GM21381 (cell line): ENCODE data around the gene DGKZ.

Source experiments
- ATAC-seq: cut with Tn5 transposase; IDR thresholded peaks from one replicate; pipeline ENCODE4 v1.9.1; 2021; ENCODE audit warnings: mild to moderate bottlenecking, moderate library complexity; ENCODE audit not compliant: unreplicated experiment

DGKZ gene

DNA sequence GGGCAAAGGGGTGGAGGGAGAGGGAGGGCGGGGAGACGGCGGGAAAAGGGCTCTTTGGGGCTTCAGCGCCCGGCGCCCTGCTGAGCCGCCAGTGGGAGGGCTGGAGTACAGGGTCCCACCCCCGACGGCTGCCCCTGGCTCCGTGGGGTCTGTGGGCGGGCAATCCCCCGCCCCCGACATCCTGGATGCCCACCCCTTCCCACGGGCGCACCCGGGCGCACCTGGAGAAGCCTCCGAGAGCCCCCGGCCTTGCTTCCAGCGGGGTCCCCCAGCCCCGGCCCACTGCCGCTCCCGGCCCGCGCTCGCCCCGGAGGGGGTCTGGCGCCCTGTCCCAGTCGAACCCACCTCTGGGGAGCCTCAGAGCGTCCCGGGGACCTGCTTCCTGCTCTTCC is 43.9 kb downstream of the DGKZ start:
- no peak for ATAC-seq

DNA sequence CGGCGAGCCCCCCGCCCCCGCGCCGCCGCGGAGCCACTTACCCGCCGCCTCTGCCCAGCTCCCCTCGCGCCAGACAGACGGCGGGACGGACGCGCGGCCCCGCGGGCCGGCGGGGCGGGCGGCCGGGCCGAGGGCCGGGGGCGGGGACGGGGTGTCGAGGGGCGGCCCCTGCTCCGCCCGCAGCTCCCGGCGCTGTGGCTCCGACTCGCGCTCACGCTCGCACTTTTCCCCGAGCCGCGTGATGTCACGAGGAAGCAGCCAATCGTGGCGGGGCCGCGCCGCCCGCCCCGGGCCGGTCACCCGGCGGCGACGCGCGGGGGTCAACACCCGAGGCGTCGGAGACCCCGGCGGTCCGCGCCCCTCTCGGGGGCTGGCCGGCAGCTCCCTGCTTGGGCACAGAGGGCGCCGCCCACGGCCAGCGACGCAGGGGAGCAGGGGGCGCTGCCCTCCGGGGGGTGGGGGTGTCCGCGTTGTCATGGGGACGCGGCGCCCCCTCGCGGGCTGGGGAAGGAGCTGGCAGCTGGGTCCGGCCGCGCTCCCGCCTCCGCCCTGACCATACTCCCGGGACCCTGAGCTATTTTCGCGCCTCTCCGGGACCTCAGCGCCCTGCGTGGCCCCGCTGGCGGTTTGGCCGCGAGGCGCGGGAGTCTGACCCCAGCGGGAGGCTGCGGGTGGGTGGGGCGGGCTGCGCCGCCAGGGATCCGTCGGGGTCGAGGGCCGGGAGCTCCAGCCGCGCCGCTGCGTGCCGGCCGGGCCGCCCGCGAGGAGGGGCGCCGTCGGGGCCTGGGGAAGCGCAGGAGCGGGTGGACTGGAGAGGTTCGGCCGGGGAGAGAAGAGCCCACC is 44.5 kb downstream of the DGKZ start, which contains the start of gene CHRM4:
CHRM4 (minus strand) TSS at position 199 of the 843 bp plus-strand sequence. CDS start 5,219 bp downstream, outside the sequence.
- no peak for ATAC-seq

DNA sequence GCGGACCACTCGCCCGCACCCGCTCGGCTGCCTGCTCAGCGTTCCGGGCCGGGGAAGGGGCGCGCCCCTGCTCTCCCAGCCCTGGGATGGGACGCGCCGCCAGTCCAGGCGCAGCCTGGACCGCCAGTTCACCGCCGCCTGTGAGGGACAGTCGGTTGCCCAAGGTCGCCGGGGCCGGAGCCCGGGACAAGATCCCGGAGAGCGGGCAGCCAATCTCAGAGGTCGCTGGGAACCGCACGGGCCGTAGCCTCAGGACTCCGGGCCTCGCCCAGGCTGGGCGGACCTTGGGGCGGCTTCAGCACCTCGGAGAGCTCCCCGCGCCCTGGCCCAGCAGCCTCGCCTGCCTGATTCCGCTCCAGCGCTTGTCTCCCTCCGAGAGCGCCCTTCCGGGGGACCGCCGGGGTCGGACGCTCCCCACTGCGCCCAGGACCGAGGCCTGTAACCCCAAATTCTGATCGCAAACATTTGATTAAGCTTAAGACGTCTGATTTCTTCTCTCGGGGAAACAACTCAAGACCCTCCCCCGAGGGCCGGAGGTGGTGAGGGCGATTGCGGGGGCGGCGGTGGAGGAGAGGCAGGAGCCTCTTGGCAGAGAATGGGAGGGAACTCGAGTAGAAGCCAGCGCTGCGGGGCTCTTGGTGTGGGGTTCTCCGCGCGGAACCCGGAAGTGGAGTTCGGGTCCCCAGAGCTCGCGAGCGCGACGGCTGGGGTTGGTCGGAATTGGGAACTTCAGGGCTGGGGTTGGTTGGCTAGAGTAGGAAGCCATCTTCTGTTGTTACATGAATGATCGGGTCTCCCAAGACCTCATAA is 45.4 kb downstream of the DGKZ start:
- peak; percentile 64 for ATAC-seq

DNA sequence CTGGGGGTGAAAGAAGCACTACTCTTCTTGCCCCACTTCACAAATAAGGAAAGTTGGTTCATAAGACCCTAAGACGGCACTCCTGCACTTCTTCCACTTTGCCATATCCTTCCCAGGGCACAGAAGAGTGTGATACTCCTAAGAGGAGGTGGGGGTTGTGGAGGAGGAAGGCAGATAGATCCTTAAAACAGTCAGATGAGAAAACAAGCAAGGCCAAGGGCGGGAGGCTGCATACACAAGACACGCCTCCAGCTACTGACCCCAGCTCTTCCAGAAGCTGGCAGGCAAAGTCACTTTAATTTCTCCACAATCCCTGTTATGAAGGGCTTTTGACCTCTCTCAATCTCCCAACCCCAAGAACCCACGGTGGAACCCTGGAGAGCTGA is 46.0 kb downstream of the DGKZ start:
- no peak for ATAC-seq

DNA sequence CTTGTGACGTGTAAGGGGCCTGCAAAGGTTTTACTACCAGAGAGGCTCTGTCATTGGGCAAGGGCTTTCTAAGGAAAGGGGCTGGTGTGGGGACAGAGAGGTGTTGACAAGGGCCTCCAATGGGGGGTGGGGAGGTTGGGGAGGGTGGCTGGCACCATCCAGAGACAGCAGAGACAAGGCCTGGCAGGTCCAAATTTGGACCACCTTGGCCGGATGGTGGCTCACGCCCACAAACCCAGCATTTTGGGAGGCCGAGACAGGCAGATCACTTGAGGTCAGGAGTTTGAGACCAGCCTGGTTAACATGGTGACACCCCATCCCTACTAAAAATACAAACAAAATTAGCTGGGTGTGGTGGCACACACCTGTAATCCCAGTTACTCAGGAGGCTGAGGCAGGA is 46.5 kb downstream of the DGKZ start:
- ATAC-seq = no peak

DNA sequence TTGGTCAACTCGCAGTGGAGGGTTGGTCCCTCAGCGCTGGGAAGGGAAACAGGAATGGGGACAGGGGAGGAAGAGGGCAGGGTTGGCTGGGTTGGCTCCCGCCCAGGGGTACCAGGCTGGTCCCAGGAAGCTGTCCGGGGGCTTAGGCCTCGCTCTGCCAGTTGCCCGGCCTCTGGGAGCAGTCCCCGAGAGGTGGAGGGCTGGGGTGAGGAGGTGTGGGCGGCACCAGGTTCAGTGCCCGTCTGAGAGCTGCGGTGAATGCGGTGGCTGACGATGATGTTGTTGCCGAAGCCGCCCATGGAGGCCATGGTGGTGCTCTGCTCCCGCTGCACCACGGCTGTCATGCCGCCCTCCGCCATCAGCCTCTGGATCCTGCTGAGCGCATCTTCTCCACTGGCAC is 50.3 kb downstream of the DGKZ start:
- no peak for ATAC-seq

DNA sequence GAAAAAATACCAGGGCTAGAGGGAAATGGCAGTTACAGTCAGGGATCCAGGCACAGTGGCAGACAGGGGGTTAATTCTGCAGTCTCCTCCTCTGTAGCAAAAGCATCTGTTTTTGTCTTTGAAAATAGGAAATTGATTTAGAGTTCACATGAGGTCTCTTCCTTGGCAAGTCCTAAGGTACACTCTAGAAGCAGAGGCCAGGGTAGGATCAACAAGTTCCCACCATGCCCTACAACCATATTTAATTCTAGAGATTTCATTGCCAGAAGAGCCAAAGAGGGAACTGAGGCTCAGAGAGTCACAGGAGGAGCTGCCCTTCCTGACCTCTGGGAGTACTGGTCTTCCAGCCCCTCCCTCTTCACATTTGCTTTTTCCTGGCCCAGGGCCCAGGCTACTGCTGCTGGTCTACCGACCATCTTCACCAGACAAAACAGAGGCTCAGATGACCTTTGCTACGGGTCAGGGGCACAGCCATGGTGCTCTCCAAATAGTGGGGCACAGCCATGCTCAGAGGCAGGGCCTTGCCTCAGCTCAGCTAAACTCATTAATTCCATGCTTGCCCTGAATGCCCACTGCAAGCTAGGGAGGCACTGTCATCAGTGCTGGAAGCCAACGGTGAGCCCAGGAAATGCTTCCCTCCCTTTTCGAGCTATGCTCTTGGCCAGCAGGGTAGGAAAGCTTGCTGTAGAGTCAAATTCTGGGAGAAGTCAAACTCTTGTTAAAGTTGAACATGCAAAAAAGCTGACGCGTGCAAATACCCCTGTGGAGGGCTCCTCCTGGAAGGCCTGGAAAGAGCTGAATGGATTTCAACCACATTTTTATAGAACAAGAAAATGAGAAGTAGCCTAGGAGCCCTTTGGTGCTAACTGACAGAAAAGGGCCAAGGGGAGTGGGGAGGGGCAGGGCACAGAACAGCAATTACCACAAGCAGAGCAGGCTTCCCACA is 56.0 kb downstream of the DGKZ start:
- ATAC-seq = no peak

DNA sequence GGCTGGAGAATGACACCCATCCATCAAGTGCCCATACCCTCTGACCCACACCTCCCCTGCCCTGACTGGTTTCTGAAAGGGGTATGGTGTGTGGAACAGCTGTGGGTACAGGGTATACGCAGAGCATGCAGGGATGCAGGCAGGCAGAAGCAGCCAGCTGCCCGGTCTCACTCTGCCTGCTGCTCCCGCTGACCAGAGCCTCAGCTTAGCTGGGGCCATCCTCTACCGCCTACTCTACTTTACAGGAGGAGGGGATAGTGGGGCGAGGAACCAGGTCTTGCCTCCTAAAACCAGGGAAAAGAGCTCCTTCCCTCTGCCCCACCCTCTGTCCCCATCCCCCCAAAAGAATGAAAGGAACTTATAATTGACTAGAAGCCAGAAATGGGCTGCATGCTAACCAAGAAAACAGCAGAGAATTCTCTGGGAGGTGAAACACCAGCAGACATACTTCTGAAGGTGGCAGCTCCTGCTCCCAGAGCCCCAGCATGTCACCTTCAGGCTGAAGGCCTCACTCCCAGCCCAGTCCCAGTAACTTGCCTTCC is 57.3 kb downstream of the DGKZ start:
- ATAC-seq = no peak

DNA sequence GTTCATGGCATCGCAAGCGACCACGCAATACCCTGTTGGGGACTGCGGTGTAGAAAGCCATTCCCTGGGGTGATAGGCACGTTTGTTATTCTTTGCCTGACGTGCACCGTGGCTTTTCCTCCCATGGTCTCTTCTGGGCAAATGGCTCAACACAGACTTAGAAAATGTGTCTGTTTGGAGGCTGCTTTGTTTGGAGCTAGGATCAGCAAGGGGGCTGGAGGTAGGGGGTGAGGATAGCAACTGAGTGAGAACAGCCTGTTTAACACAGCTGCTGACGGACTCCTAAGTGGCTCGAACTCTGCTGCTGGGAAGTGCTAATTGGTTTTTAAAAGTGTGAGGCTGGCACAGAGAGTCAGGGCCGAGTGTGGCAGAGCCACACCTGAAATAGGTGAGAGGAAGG is 60.4 kb downstream of the DGKZ start:
- no peak for ATAC-seq

DNA sequence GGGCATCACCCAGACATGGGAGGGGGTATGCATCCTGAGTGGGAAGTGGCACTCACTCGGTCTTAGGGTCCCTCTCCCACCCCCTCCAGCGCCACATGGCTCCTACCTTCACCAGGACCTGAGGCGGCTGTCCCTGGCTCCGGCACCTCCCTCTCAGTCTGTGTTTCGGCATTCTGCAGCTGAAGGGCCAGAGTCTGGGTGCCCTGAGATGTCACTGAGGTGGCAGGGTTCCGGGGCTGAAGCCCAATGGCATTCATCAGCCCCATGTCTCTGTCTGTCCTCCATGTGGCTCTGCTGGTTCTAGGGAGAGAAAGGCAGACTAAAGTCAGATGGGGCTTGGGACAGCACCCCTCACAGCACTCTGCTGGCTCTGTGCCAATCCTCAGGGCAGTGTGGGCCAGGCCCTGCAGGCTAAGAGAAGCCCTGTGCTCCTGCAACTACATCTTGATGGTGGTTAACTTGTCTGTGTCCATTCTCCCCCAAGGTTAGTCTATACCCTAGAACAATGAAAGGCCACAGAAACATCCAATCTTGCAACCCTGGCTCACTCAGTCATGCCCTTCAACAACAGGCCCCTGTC is 61.2 kb downstream of the DGKZ start:
- ATAC-seq = no peak

DNA sequence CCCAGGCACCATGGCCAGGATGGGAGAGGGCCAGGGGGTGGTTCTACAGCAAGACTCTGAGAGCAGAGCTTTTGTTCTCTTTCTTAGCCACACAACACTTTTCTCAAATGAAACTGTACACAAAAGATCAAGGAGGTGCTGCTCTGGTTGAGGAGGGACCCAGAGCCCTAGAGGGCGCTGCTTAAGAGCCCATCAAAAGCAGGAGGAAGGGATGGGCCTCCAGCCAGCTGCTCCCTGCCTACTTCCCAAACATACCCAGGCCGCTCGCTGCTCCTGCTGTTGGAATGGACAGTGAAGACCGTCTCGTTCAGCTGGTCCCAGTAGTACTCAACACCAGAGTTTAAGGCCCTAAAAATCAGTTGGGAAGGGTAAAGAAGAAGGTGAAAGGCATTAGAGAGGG is 62.8 kb downstream of the DGKZ start:
- ATAC-seq = no peak

DNA sequence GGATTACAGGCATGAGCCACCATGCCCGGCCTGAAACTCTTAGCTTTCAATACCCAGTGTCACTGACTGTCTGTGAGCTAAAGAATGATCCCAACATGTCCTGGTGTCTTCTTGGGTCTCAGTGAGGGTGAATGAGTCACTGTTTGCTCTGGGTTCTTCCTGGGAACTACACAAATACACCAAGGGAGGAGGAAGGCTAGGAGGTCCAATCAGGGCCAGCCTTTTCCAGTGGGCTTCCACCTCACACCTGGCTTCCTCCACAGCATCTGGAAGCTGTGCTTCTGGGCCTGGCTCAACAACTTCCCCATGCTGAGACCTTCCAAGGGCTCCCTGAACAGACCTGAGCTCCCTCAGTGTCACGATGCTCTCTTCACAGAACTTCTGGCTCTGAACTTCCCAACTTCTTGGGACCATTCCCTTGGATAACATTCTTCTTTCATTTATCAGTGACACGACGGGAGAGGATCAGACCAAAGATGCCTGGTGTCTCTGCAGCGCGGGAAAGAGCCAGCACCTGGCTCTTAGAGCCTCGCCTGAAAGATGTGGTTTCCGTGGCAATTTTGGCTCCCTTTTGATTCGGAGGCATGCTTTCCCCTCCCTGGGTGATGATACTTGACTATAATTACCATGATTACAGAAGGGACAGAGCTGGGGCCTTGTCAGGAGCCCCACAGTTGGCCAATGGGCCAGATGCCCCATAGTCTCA is 66.7 kb downstream of the DGKZ start:
- no peak for ATAC-seq

DNA sequence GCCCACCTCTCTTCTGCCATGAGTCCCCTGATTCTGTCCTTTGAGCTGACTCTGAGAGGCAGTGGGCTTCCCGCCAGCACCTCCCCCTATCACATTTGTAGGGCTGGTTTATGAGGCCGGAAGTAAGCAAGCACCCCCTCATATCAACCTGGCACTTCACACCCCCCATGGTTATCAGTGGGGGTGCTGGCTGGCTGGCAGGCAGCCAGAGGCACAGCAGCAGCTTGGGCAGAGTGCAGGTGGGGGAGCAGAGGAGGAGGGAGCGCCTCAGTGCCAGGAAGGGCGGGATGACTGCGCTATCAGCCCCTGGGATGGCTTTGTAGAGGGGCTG is 67.2 kb downstream of the DGKZ start:
- no peak for ATAC-seq

DNA sequence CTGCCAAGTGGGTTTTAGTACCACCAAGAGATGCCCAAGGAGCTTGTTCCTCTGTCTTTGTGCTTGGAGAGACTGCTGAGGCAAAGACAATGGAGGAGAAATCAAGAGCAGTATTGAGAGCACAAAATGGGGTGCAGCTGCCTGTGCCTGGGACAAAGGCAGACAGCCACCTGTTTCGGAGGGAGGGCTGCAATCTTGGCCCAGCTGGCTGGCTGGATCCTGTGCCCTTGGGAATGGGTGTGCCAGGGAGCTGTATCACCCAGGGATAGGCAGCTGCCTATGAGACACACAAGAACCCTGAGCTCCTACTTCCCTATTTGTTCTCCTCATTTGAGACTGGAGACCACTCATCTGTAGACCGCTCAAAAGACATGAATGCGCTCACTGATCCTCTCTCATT is 67.6 kb downstream of the DGKZ start:
- ATAC-seq = no peak

DNA sequence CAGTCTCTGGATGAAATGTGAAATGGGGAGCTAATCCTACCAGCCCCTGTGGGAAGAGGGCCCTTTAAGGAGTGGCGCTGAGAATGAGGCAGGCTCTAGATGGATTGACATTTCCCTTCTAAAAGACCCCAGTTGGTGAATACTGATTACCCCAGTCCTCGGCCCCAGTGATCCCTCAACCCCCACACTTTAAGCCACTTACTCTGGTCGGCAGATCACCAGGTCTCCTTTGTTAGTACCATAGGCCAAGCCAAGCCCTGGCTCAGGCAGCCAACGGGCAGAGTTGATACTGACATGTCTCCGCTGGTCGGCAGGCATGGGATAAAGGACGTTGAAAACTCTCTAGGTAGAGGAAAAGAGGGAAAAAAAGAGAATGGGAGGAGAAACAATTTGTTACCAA is 70.4 kb downstream of the DGKZ start:
- no peak for ATAC-seq

DNA sequence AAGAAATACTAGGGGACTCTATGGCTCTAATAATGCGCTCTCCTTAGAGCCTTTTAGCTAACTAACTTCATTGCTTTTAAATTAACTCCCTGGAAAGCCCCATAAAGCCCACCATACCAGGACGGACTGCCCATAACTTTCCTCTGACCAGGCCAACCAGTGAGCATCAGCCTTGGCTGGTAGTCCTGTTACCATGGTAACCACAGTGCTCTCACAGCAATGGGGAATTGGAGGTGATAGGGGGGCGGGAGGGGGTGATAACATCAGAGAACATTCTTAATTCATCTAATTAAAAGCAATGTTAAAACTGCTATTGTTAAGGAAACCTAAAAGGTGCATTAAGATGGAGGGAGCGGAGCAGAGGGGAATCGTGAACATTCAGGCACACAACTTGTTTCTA is 71.5 kb downstream of the DGKZ start:
- ATAC-seq = no peak

DNA sequence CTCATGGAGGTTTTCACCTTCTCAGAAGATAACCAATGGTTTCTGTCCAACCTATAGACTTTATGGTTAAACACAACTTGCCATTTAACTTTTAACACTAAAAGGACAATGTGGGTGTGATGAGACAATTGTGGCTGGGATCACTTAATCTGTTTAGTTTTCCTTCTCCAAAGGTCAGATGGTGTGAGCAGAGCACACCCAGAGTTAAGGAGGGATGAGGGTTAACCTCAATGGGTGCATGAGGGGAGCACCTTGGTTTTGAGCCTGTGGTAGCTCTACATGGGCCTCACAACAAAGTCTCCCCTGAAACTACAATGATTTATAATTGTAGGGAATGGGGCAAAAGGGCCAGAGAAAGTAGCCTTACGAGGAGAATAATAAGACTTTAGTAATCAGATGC is 73.2 kb downstream of the DGKZ start:
- no peak for ATAC-seq

DNA sequence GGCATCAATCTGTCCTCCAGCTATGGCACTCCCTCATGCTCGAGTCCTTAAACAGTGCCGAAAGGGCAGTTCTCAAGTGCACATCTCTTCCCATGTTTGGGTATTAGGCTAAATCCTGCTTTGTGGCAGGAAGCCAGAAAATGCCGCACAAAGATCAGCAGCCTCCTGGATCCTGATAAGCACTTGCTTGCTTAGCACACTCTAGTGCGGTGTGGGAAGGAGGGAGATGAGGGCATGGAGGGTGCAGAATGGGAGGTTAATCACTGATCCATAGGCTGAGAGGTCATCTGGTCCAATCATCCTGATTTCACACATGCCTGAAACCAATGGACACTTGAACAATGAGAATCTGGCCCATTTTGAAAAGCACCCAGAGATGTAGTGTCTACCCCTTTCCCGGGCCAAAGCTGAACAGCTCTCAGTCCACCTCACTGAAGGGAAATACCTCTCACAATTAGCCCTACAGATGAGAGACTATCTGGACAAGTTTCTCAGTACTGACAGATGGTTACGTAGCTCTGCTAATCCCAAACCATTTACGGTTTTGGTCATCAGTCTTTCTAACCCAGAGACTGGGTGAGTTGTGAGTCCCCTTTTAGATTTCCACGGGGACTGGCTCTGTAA is 74.1 kb downstream of the DGKZ start:
- ATAC-seq = no peak

DNA sequence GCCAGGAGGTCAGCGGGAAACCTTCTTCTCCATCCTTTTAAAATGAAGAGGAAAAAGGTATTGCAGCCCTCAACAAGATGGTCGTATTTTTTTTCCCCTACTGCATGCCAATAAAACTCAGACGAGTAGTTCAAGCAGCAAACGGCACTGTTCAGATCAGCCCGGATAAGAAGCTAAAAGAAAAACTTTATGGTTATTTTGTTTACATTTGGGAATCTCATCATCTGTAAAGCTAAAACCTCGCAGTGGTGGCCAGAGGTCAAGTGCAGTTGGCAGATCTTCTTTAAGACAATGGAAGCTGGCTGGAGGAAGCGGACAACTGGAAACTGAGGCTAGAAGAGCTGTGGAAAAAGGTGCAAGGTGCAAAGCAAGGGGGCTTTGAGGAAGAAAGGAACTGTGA is 75.3 kb downstream of the DGKZ start:
- no peak for ATAC-seq
